Esophagus mucosa (tissue), 1 donor: ENCODE results near the gene LRTM2. TPM values are rescaled to one million over a fixed set of nuclear protein-coding genes. Genes with fewer than 3 reads are reported as not detected.

ENCODE experiments used
- total RNA-seq: library from RNA; stranded (reverse); gene quantifications from one replicate; pipeline ENCODE4 v1.2.4, GENCODE V29; 2023
- donor health status: DM: yes; HTN: yes; CAD: no.

Gene LRTM2
- total RNA-seq, 1 donor from 2014 or later: not detected

Other genes starting within 250 kb of the LRTM2 start
- 6.9 TPM for gene FBXL14, start 226.0 kb upstream of the LRTM2 start, total RNA-seq
- 9.8 TPM for gene WNT5B, start 191.3 kb upstream of the LRTM2 start, total RNA-seq
- 50.5 TPM for gene ADIPOR2, start 129.5 kb upstream of the LRTM2 start, total RNA-seq
- 1.1 TPM for gene CACNA2D4, start 98.1 kb downstream of the LRTM2 start, total RNA-seq
- 5.2 TPM for gene DCP1B, start 183.9 kb downstream of the LRTM2 start, total RNA-seq
- gene CACNA1C, start 232.4 kb downstream of the LRTM2 start, total RNA-seq: 1.1 TPM